IMR-90 (cell line): ENCODE results near the gene RAB8B. TPM values are rescaled to one million over a fixed set of nuclear protein-coding genes. Genes with fewer than 3 reads are reported as not detected.
A peak's percentile ranks its signal among the peaks of the same experiment; 100 is the strongest.

ENCODE experiments used
- ATAC-seq: fragments of 200-7000 bp; cut with Tn5 transposase; 2 replicates; pipeline ENCODE4 v1.9.1; 2020; ENCODE audit warnings: low read depth, mild to moderate bottlenecking, moderate library complexity
- BruUV-seq: library from RNA; stranded (reverse); fragments of 400-500 nt; replicated peaks from 2 replicates; lab custom pipeline; 2021; lab: Mats Ljungman, UMichigan
- CTCF ChIA-PET: fragments of 300-600 bp; formaldehyde crosslinking; extraction: SDS; loops from one replicate; lab custom pipeline; 2021; ENCODE audit warnings: antibody characterized with exemption; lab: Yijun Ruan, JAX
- POLR2A ChIA-PET: fragments of 300-600 bp; sonication (Branson Sonifier 250); formaldehyde crosslinking; loops from one replicate; lab custom pipeline; 2022; ENCODE audit warnings: antibody characterized with exemption; ENCODE audit not compliant: unreplicated experiment; lab: Charles Lee
- DNase-seq: peaks from one replicate; pipeline ENCODE4 v3.0.0; 2013
- H2AFZ ChIP-seq: replicated peaks from 2 replicates; pipeline ENCODE3; 2013; ENCODE audit warnings: low read length, mild to moderate bottlenecking; ENCODE audit not compliant: poor library complexity
- H2AK5ac ChIP-seq: 2 replicates; pipeline ENCODE4 v1.6.1; 2013; ENCODE audit warnings: low read depth, low read length, inconsistent platforms
- H2AK9ac ChIP-seq: replicated peaks from 2 replicates; pipeline ENCODE3; 2013; ENCODE audit warnings: mild to moderate bottlenecking, low read depth, low read length, moderate library complexity; ENCODE audit not compliant: poor library complexity
- H2BK120ac ChIP-seq: 2 replicates; pipeline ENCODE4 v1.6.1; 2013; ENCODE audit warnings: low read depth, low read length, inconsistent platforms
- H2BK15ac ChIP-seq: 3 replicates; pipeline ENCODE4 v1.6.1; 2013; ENCODE audit warnings: low read depth, low read length, inconsistent platforms
- H2BK20ac ChIP-seq: 2 replicates; pipeline ENCODE4 v1.6.1; 2013; ENCODE audit warnings: low read depth, mild to moderate bottlenecking, inconsistent platforms, low read length, moderate library complexity
- H2BK5ac ChIP-seq: 2 replicates; pipeline ENCODE4 v1.6.1; 2013; ENCODE audit warnings: mild to moderate bottlenecking, low read depth, low read length, inconsistent platforms; ENCODE audit not compliant: poor library complexity, severe bottlenecking
- H3K14ac ChIP-seq: replicated peaks from 2 replicates; pipeline ENCODE4 v1.6.1; 2013; ENCODE audit warnings: low read depth, low read length, inconsistent platforms
- H3K18ac ChIP-seq: 2 replicates; pipeline ENCODE4 v1.6.1; 2013; ENCODE audit warnings: low read depth, low read length, control low read depth
- H3K23ac ChIP-seq: 2 replicates; pipeline ENCODE4 v1.6.1; 2013; ENCODE audit warnings: low read depth, low read length, inconsistent platforms
- H3K27ac ChIP-seq: 2 replicates; pipeline ENCODE4 v1.5.1; 2013; ENCODE audit warnings: mild to moderate bottlenecking, control low read depth, low read length; ENCODE audit not compliant: insufficient read depth
- H3K27me3 ChIP-seq: 2 replicates; pipeline ENCODE4 v1.6.1; 2013; ENCODE audit warnings: low read length; ENCODE audit not compliant: control insufficient read depth, insufficient read depth
- H3K36me3 ChIP-seq: 2 replicates; pipeline ENCODE4 v1.6.1; 2013; ENCODE audit warnings: low read length, mixed read lengths; ENCODE audit not compliant: control insufficient read depth, insufficient read depth
- H3K4ac ChIP-seq: 2 replicates; pipeline ENCODE4 v1.6.1; 2013; ENCODE audit warnings: low read depth, low read length, inconsistent platforms
- H3K4me1 ChIP-seq: 2 replicates; pipeline ENCODE4 v1.6.1; 2013; ENCODE audit warnings: low read length, mixed read lengths; ENCODE audit not compliant: control insufficient read depth, insufficient read depth
- H3K4me2 ChIP-seq: 2 replicates; pipeline ENCODE4 v1.6.1; 2013; ENCODE audit warnings: low read depth, mild to moderate bottlenecking, control low read depth, low read length, moderate library complexity
- H3K4me3 ChIP-seq: 2 replicates; pipeline ENCODE4 v1.5.1; 2013; ENCODE audit warnings: low read depth, mild to moderate bottlenecking, control low read depth, low read length, moderate library complexity; ENCODE audit not compliant: insufficient read depth
- H3K56ac ChIP-seq: 2 replicates; pipeline ENCODE4 v1.6.1; 2013; ENCODE audit warnings: low read length, inconsistent platforms; ENCODE audit not compliant: insufficient read depth; ENCODE audit errors: extremely low read depth
- H3K79me1 ChIP-seq, 2 experiments: 2 replicates each; pipeline ENCODE4 v1.6.1; 2013; ENCODE audit warnings: low read length in 2 of 2, inconsistent platforms in 1 of 2, low read depth in 1 of 2
- H3K9ac ChIP-seq: 2 replicates; pipeline ENCODE4 v1.6.1; 2013; ENCODE audit warnings: low read depth, low read length, control low read depth
- H3K9me1 ChIP-seq: 2 replicates; pipeline ENCODE4 v1.6.1; 2013; ENCODE audit warnings: low read length, inconsistent platforms; ENCODE audit not compliant: insufficient read depth
- H3K9me3 ChIP-seq: 2 replicates; pipeline ENCODE4 v1.6.1; 2013; ENCODE audit warnings: low read length; ENCODE audit not compliant: control insufficient read depth, insufficient read depth
- H4K20me1 ChIP-seq: 2 replicates; pipeline ENCODE4 v1.6.1; 2013; ENCODE audit warnings: low read length, inconsistent platforms; ENCODE audit not compliant: insufficient read depth
- H4K5ac ChIP-seq: 2 replicates; pipeline ENCODE4 v1.6.1; 2013; ENCODE audit warnings: mild to moderate bottlenecking, low read depth, low read length, control low read depth
- H4K8ac ChIP-seq, 2 experiments: 2 replicates each; pipeline ENCODE4 v1.6.1; 2013; ENCODE audit warnings: low read depth in 2 of 2, low read length in 2 of 2, control low read depth in 1 of 2, inconsistent platforms in 1 of 2
- H4K91ac ChIP-seq: 2 replicates; pipeline ENCODE4 v1.6.1; 2013; ENCODE audit warnings: low read depth, low read length, inconsistent platforms; ENCODE audit not compliant: insufficient read depth
- CEBPB ChIP-seq: IDR thresholded peaks from 2 replicates; pipeline ENCODE4 v1.6.1; 2012; ENCODE audit warnings: low read depth, low read length, improper control_type of control experiment
- MAZ ChIP-seq: IDR thresholded peaks from 2 replicates; pipeline ENCODE4 v1.6.1; 2012; ENCODE audit warnings: low read depth, mild to moderate bottlenecking, low read length, improper control_type of control experiment, moderate library complexity, borderline replicate concordance
- USF2 ChIP-seq: fragments of 150-350 bp; IDR thresholded peaks from 2 replicates; pipeline ENCODE4 v1.6.1; 2017; ENCODE audit warnings: mild to moderate bottlenecking, antibody characterized with exemption, low read length, low read depth
- dilution Hi-C: fragments of 300-500 bp; cut with HindIII; formaldehyde crosslinking; loops from one replicate; pipeline ENCODE4 v1.14.3; 2018; ENCODE audit warnings: low sequenced_read_pairs; ENCODE audit not compliant: unreplicated experiment
- in situ Hi-C: fragments of 300-500 bp; cut with MboI; formaldehyde crosslinking; loops from 3 replicates; pipeline ENCODE4 v1.14.3; 2019; ENCODE audit warnings: low sequenced_read_pairs, inconsistent platforms, mixed read lengths
- intact Hi-C: fragments of 100-400 bp; cut with micrococcal nuclease; formaldehyde crosslinking; loops from 2 replicates; pipeline ENCODE4 v1.10.0; 2022
- polyA plus RNA-seq, 3 experiments: library from polyadenylated mRNA; depleted of rRNA; stranded (reverse); fragments of >200 nt; gene quantifications; 2 replicates each; pipeline ENCODE4 v1.2.3, GENCODE V29; 2012; ENCODE audit warnings: low replicate concordance in 1 of 3
- total RNA-seq: library from RNA; depleted of rRNA; stranded (reverse); fragments of >200 nt; gene quantifications from 2 replicates; pipeline ENCODE4 v1.2.3, GENCODE V29; 2012

The RAB8B gene
- total and polyA plus RNA-seq, 2 of the 4 experiments (the other 2 are of a cell fraction) = 19.4 to 29.4 TPM

DNA sequence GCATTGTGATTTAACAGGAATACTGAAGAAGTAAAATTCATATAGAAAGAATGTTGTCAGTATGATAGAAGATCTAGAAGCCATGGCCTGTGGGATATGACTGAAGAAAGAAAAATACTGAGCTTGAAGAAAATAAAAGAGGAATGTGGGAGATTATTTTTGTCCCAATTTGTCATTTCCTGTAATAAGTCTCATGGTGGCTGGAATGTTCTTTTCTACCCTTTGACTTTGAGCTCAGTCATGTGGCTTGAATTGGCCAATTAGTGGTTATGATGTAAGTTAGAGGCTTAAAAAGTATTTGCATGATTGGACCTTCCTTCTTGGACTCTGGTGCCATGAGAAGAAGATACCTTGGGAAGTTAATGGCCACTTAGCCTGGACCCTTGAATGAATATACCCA is 102.1 kb downstream of the RAB8B start:
- H3K4me3 ChIP-seq = no peak overlapping the region
- 0 out of 2 replicates have a peak overlapping the region, but pooled peaks have one; percentile 50 for H4K91ac ChIP-seq
- H4K5ac ChIP-seq = peak overlapping the region; percentile 81; the same call in 1 of the 2 replicates
- peak; percentile 47; the same call in 1 of the 2 replicates for TF ChIP-seq CEBPB
- TF ChIP-seq USF2 = peak; percentile 88
- TF ChIP-seq MAZ = no peak
- peak overlapping the region; percentile 95 for H2BK5ac ChIP-seq
- H2AK9ac ChIP-seq = no peak overlapping the region
- intact Hi-C loops (loop anchor here (10.0 kb wide), 1 partner anchor 783 kb away; no protein-coding TSS in a partner anchor), in situ Hi-C loops (loop anchor here (25.0 kb wide), 1 partner anchor 771 kb away; no protein-coding TSS in a partner anchor), dilution Hi-C loops (no loop called here)
- no peaks in the 10 kb centered on the region for H3K27me3 ChIP-seq
- peaks cover 11% of the 10 kb centered on the region for H3K36me3 ChIP-seq
- no peak overlapping the region for H3K4me2 ChIP-seq
- no peaks in the 10 kb centered on the region for H4K20me1 ChIP-seq
- H3K56ac ChIP-seq = no peak overlapping the region
- no peak overlapping the region; the same call in 1 of the 2 replicates for H3K23ac ChIP-seq
- H2BK20ac ChIP-seq = peak overlapping the region; percentile 60; the same call in 1 of the 2 replicates
- peak overlapping the region; percentile 33; the same call in 1 of the 2 replicates for H2AK5ac ChIP-seq
- no peak overlapping the region; the same call in 2 of the 3 replicates for H2BK15ac ChIP-seq
- no peaks in the 10 kb centered on the region for H3K9me3 ChIP-seq
- peak overlapping the region in 1 of 2 experiments; percentile 85; a peak in 3 of 4 replicates for H4K8ac ChIP-seq
- peak overlapping the region; percentile 59 for H3K4ac ChIP-seq
- H3K9me1 ChIP-seq = peaks cover 13% of the 10 kb centered on the region
- peak; percentile 64 for ATAC-seq
- H3K27ac ChIP-seq = peak overlapping the region; percentile 82
- peaks cover 5 to 28% of the 10 kb centered on the region in 2 experiments; a peak in 2 of 4 replicates for H3K79me1 ChIP-seq
- peak overlapping the region; percentile 58 for H2AFZ ChIP-seq
- no TSS peak for BruUV-seq
- H2BK120ac ChIP-seq = peak overlapping the region; percentile 83
- no peak overlapping the region for H3K9ac ChIP-seq
- H3K4me1 ChIP-seq = peaks cover 2% of the 10 kb centered on the region; the same call in 1 of the 2 replicates
- DNase-seq = peak; percentile 90
- peak overlapping the region; percentile 30; the same call in 1 of the 2 replicates for H3K18ac ChIP-seq
- peak overlapping the region; percentile 83 for H3K14ac ChIP-seq
- ChIA-PET CTCF (interaction anchor here (0.6 kb wide), 1 partner anchor 11 kb away, joined by 3 read pairs; no protein-coding TSS in a partner anchor), POLR2A (no interaction called here)
